ENCODE results near the gene DNAH14. TPM values are rescaled to one million over a fixed set of nuclear protein-coding genes. Genes with fewer than 3 reads are reported as not detected.

DNAH14 gene
- polyA plus RNA-seq, 1 donor (not counting 4 experiments of a cell fraction or from before 2014, with no cell fraction given), result 6.4 TPM

DNA sequence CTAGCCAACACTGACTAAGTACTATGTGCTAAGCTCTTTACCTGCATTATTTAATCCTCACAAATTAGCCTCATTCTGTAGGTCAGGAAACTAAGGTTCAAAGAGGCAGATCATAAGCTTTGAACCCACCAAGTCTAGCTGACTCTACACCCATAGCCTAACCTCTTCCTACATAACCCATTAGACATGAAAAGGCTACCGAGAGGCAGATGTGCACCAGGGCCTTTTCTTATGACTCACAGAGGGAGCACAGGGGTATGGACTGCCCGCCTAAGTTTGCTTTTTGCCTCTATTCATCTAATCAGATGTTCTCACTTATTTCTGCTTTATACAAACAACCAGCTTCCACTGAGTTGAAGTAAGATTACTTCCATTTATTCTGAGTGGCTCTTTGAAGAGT lies 466.9 kb downstream of the DNAH14 start:
- TF ChIP-seq, protein P1, sequence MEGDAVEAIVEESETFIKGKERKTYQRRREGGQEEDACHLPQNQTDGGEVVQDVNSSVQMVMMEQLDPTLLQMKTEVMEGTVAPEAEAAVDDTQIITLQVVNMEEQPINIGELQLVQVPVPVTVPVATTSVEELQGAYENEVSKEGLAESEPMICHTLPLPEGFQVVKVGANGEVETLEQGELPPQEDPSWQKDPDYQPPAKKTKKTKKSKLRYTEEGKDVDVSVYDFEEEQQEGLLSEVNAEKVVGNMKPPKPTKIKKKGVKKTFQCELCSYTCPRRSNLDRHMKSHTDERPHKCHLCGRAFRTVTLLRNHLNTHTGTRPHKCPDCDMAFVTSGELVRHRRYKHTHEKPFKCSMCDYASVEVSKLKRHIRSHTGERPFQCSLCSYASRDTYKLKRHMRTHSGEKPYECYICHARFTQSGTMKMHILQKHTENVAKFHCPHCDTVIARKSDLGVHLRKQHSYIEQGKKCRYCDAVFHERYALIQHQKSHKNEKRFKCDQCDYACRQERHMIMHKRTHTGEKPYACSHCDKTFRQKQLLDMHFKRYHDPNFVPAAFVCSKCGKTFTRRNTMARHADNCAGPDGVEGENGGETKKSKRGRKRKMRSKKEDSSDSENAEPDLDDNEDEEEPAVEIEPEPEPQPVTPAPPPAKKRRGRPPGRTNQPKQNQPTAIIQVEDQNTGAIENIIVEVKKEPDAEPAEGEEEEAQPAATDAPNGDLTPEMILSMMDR (optimal IDR thresholded peaks at IDR 0.05 in 1 of 3, IDR thresholded peaks at IDR 0.05 in 1 of 3, conservative IDR thresholded peaks at IDR 0.05 in 1 of 3; ENCODE audit: extremely low read depth in 1 of 3, insufficient read depth in 2 of 3, low read length in 3 of 3), result no peak
- no peak for TF ChIP-seq EZH2 (IDR thresholded peaks at IDR 0.05; ENCODE audit: low read length)
- FAIRE-seq, result no peak

GRCh38 chr1:225400968-225401367 lies 471.5 kb downstream of the DNAH14 start:
- H3K4me3 ChIP-seq (ENCODE audit: control insufficient read depth in 2 of 3, extremely low read depth in 1 of 3, insufficient read depth in 2 of 3, low read depth in 1 of 3, low read length in 3 of 3), result no peak overlapping the region
- dilution Hi-C loops (cut with MboI; ENCODE audit: extremely low pct_ligation_motif_present, low sequenced_read_pairs), result no loop called here
- FAIRE-seq (no peak), DNase-seq (ENCODE audit: low read depth, low spot score) (no peak)
- H3K27me3 ChIP-seq (ENCODE audit: control insufficient read depth, extremely low read depth, insufficient read depth, low read length), result no peaks in the 10 kb centered on the region
- H3K9me3 ChIP-seq (ENCODE audit: control insufficient read depth, low read depth, low read length), result no peaks in the 10 kb centered on the region
- no peak overlapping the region for H2AFZ ChIP-seq (ENCODE audit: control insufficient read depth, low read length)
- H3K79me2 ChIP-seq (ENCODE audit: control insufficient read depth, insufficient read depth, low read length), result no peaks in the 10 kb centered on the region
- TF ChIP-seq, protein P1 (optimal IDR thresholded peaks at IDR 0.05 in 1 of 3, IDR thresholded peaks at IDR 0.05 in 1 of 3, conservative IDR thresholded peaks at IDR 0.05 in 1 of 3; ENCODE audit: extremely low read depth in 1 of 3, insufficient read depth in 2 of 3, low read length in 3 of 3), result no peak
- TF ChIP-seq EZH2 (IDR thresholded peaks at IDR 0.05; ENCODE audit: low read length), result no peak
- H3K27ac ChIP-seq (ENCODE audit: control insufficient read depth, insufficient read depth, low read length), result no peak overlapping the region
- no peaks in the 10 kb centered on the region for H4K20me1 ChIP-seq (ENCODE audit: control insufficient read depth, extremely low read depth, insufficient read depth, low read length)
- no peak overlapping the region for H3K4me2 ChIP-seq (ENCODE audit: control insufficient read depth, extremely low read depth, insufficient read depth, low read depth, low read length)
- no peaks in the 10 kb centered on the region for H3K4me1 ChIP-seq (ENCODE audit: control insufficient read depth, extremely low read depth, insufficient read depth, low read length)
- no peak overlapping the region for H3K9ac ChIP-seq (ENCODE audit: control insufficient read depth, extremely low read depth, insufficient read depth, low read length)
- peaks cover 6 to 19% of the 10 kb centered on the region in 2 experiments for H3K36me3 ChIP-seq (ENCODE audit: control insufficient read depth in 2 of 2, extremely low read depth in 1 of 2, insufficient read depth in 2 of 2, low read length in 2 of 2)
- no peaks in the 10 kb centered on the region for H3K9me1 ChIP-seq (ENCODE audit: control insufficient read depth, extremely low read depth, insufficient read depth, low read length)

More for the DNA sequence above, 466.9 kb downstream of the DNAH14 start:
- no peak overlapping the region for H3K9ac ChIP-seq (ENCODE audit: control insufficient read depth, extremely low read depth, insufficient read depth, low read length)
- no peak overlapping the region for H3K4me3 ChIP-seq (ENCODE audit: control insufficient read depth in 2 of 3, extremely low read depth in 1 of 3, insufficient read depth in 2 of 3, low read depth in 1 of 3, low read length in 3 of 3)
- H3K9me3 ChIP-seq (ENCODE audit: control insufficient read depth, low read depth, low read length), result no peaks in the 10 kb centered on the region
- H3K9me1 ChIP-seq (ENCODE audit: control insufficient read depth, extremely low read depth, insufficient read depth, low read length), result no peaks in the 10 kb centered on the region
- no peaks in the 10 kb centered on the region for H3K4me1 ChIP-seq (ENCODE audit: control insufficient read depth, extremely low read depth, insufficient read depth, low read length)
- no peaks in the 10 kb centered on the region for H4K20me1 ChIP-seq (ENCODE audit: control insufficient read depth, extremely low read depth, insufficient read depth, low read length)
- no peaks in the 10 kb centered on the region for H3K27me3 ChIP-seq (ENCODE audit: control insufficient read depth, extremely low read depth, insufficient read depth, low read length)
- no peak for DNase-seq (ENCODE audit: low read depth, low spot score)
- no peak overlapping the region for H3K27ac ChIP-seq (ENCODE audit: control insufficient read depth, insufficient read depth, low read length)
- no peak overlapping the region for H3K4me2 ChIP-seq (ENCODE audit: control insufficient read depth, extremely low read depth, insufficient read depth, low read depth, low read length)
- no peak overlapping the region for H2AFZ ChIP-seq (ENCODE audit: control insufficient read depth, low read length)
- no peaks in the 10 kb centered on the region for H3K79me2 ChIP-seq (ENCODE audit: control insufficient read depth, insufficient read depth, low read length)
- dilution Hi-C loops (cut with MboI; ENCODE audit: extremely low pct_ligation_motif_present, low sequenced_read_pairs), result no loop called here
- H3K36me3 ChIP-seq (ENCODE audit: control insufficient read depth in 2 of 2, extremely low read depth in 1 of 2, insufficient read depth in 2 of 2, low read length in 2 of 2), result peaks cover 4 to 6% of the 10 kb centered on the region in 2 experiments
